ENCODE data around the gene THPO.

The THPO gene

DNA sequence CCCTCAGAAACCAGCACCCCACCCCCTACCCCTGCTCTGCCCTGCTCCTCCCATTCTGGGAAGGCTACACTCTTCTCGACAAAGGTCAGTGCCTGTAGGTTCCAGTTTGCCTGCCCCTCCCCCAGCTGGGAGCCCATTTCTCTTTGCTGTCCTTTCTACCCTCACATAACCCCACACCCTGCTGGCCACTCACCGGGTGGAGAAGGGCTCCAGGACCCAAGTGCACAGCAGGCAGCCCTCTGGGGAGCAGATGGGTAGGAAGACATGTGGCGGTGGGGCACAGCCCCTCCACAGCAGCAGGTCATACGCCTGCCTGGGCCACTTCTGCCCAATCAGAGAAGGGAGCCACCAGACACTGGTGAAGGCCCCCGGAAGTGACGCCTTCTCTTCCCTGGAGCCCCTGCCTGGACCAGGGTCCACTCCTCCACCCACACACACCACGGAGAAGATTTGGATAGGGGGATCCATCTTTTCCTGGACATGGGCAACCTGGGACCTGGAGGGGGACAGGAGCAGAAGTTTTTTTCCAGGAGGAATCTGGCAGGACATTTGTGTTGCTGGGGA lies at the start of gene THPO:
TSS of gene THPO (minus strand) at position 326 of the 564 bp plus-strand sequence. CDS start 1,948 bp downstream, outside the sequence.
- H3K27me3 Mint-ChIP-seq, result peaks cover 44% of the 10 kb centered on the region
- H3K36me3 Mint-ChIP-seq (ENCODE audit: low read depth), result no peaks in the 10 kb centered on the region
- peaks cover 8% of the 10 kb centered on the region for H3K4me1 Mint-ChIP-seq (ENCODE audit: low read depth)
- H3K9me3 Mint-ChIP-seq, result no peaks in the 10 kb centered on the region
- H3K4me3 Mint-ChIP-seq, result peak within 1 kb of the TSS; percentile 61
- peak within 1 kb of the TSS; percentile 6 for H3K27ac Mint-ChIP-seq

- Mint-ChIP-seq H3K9me3 (no peaks in the 10 kb centered on the region), H3K27ac (no peak overlapping the region), H3K4me1 (ENCODE audit: low read depth) (no peaks in the 10 kb centered on the region), H3K27me3 (peaks cover 10% of the 10 kb centered on the region), H3K36me3 (ENCODE audit: low read depth) (no peaks in the 10 kb centered on the region), H3K4me3 (no peak overlapping the region)
Observed at GRCh38 chr3:184426691-184427141, 48.7 kb upstream of the THPO start.

DNA sequence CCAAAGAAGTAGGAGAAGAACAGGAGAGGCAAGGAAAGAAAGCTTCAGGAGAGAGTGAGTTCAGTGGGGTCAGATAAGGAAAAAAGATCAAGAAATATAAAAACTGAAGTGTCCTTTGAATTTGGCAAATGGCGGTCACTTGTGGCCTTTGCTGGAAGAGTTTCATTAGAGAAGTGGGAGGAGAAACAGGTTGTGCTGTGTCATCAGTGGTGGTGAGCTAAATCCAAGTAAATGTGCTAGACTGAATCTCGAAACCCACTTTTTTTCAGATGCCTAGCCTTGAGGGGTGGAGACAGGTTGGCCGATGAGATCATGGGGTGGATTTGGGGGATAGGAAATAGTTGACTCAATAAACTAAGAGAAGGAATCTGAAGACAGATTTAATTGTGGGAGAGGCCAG lies 45.6 kb upstream of the THPO start:
- no peaks in the 10 kb centered on the region for H3K36me3 Mint-ChIP-seq (ENCODE audit: low read depth)
- no peak overlapping the region for H3K4me3 Mint-ChIP-seq
- H3K27me3 Mint-ChIP-seq, result peaks cover 8% of the 10 kb centered on the region
- H3K4me1 Mint-ChIP-seq (ENCODE audit: low read depth), result no peaks in the 10 kb centered on the region
- H3K27ac Mint-ChIP-seq, result no peak overlapping the region
- no peaks in the 10 kb centered on the region for H3K9me3 Mint-ChIP-seq

GRCh38 chr3:184419171-184419570 lies 41.2 kb upstream of the THPO start:
- H3K27me3 Mint-ChIP-seq, result peaks cover 4% of the 10 kb centered on the region
- H3K9me3 Mint-ChIP-seq, result no peaks in the 10 kb centered on the region
- H3K4me3 Mint-ChIP-seq, result no peak overlapping the region
- H3K4me1 Mint-ChIP-seq (ENCODE audit: low read depth), result no peaks in the 10 kb centered on the region
- H3K36me3 Mint-ChIP-seq (ENCODE audit: low read depth), result no peaks in the 10 kb centered on the region
- H3K27ac Mint-ChIP-seq, result no peak overlapping the region

DNA sequence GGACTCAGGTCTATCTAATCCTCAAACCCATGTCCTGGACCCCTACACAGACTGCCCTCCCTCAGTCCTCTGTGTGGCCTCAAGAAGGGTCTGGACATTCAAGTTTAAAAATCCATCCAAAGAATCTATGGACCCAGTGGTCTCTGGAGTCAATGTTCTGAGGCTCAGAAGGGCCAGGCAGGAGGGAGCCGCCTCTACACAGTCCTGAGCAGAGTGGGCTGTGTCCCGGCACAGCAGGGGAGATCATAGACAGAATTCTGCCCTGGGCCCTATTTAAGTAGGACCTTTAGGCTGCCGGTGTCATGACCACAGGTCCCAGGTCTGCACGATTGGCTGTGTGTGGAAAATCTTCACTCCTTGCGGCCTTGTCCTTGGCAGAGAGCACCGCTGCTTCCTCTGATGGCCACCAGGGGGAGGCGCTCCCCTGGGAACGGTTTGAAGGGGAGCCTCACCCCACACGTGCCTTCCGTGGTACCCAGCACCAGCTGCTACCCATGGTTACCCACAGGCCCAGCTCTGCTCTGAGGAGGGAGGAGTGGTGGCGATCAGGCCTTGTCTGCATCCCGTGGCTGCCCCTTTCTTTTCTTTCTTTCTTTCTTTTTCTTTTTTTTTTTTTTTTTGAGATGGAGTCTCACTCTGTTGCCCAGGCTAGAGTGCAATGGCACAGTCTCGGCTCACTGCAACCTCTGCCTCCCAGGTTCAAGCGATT lies 39.8 kb upstream of the THPO start:
- Mint-ChIP-seq H3K4me1 (ENCODE audit: low read depth) (no peaks in the 10 kb centered on the region), H3K27me3 (no peaks in the 10 kb centered on the region), H3K36me3 (ENCODE audit: low read depth) (no peaks in the 10 kb centered on the region), H3K4me3 (no peak overlapping the region), H3K27ac (no peak overlapping the region), H3K9me3 (no peaks in the 10 kb centered on the region)

DNA sequence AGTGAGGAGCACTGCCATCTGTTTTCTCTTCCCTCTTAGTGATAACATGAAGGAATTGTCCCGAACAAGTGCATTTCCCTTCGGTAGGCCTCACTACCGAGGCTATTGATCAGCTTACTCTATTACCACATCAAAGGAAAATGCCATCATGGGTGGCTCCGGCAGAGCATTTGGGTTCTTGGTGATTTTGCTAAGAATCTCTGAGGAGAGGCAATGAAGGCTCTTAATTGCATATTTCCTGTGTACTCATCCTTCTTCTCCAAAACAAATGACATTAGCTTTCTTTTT lies 37.1 kb upstream of the THPO start:
- Mint-ChIP-seq H3K36me3 (ENCODE audit: low read depth) (no peaks in the 10 kb centered on the region), H3K27me3 (no peaks in the 10 kb centered on the region), H3K4me3 (no peak overlapping the region), H3K27ac (no peak overlapping the region), H3K9me3 (no peaks in the 10 kb centered on the region), H3K4me1 (ENCODE audit: low read depth) (no peaks in the 10 kb centered on the region)

GRCh38 chr3:184414418-184415202 lies 36.6 kb upstream of the THPO start:
- Mint-ChIP-seq H3K4me1 (ENCODE audit: low read depth) (no peaks in the 10 kb centered on the region), H3K36me3 (ENCODE audit: low read depth) (no peaks in the 10 kb centered on the region), H3K9me3 (no peaks in the 10 kb centered on the region), H3K27ac (no peak overlapping the region), H3K27me3 (no peaks in the 10 kb centered on the region), H3K4me3 (no peak overlapping the region)

GRCh38 chr3:184409946-184410500 lies 32.0 kb upstream of the THPO start:
- Mint-ChIP-seq H3K27me3 (no peaks in the 10 kb centered on the region), H3K4me1 (ENCODE audit: low read depth) (no peaks in the 10 kb centered on the region), H3K9me3 (no peaks in the 10 kb centered on the region), H3K27ac (no peak overlapping the region), H3K36me3 (ENCODE audit: low read depth) (no peaks in the 10 kb centered on the region), H3K4me3 (no peak overlapping the region)

- no peaks in the 10 kb centered on the region for H3K9me3 Mint-ChIP-seq
- H3K4me3 Mint-ChIP-seq, result no peak overlapping the region
- no peak overlapping the region for H3K27ac Mint-ChIP-seq
- H3K36me3 Mint-ChIP-seq (ENCODE audit: low read depth), result no peaks in the 10 kb centered on the region
- no peaks in the 10 kb centered on the region for H3K4me1 Mint-ChIP-seq (ENCODE audit: low read depth)
- H3K27me3 Mint-ChIP-seq, result no peaks in the 10 kb centered on the region
Observed at GRCh38 chr3:184409331-184409926, 31.4 kb upstream of the THPO start.

GRCh38 chr3:184405075-184406030 lies 27.3 kb upstream of the THPO start:
- Mint-ChIP-seq H3K36me3 (ENCODE audit: low read depth) (no peaks in the 10 kb centered on the region), H3K4me1 (ENCODE audit: low read depth) (no peaks in the 10 kb centered on the region), H3K4me3 (no peak overlapping the region), H3K27ac (no peak overlapping the region), H3K9me3 (no peaks in the 10 kb centered on the region), H3K27me3 (peaks cover 13% of the 10 kb centered on the region)

GRCh38 chr3:184399410-184399809 lies 21.4 kb upstream of the THPO start:
- no peak overlapping the region for H3K27ac Mint-ChIP-seq
- peaks cover 18% of the 10 kb centered on the region for H3K27me3 Mint-ChIP-seq
- no peaks in the 10 kb centered on the region for H3K36me3 Mint-ChIP-seq (ENCODE audit: low read depth)
- H3K9me3 Mint-ChIP-seq, result no peaks in the 10 kb centered on the region
- no peak overlapping the region for H3K4me3 Mint-ChIP-seq
- no peaks in the 10 kb centered on the region for H3K4me1 Mint-ChIP-seq (ENCODE audit: low read depth)

DNA sequence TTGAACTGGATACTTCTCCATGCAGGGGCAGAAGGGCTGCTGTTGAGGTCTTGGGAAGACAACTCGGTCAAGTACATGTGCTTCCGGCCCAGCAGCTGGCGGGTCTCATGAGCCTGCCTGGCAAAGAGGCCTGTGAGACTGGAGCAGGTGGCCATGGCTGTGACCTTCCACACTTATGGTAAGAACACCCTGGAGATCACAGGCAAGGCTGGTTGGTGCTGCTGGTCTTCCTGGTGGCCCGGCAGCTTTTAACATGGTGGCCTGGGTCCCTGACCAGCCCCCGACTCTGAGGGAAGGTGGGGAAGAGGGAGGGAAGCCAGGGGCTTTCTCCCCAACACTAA lies 17.3 kb upstream of the THPO start:
- Mint-ChIP-seq H3K27ac (no peak overlapping the region), H3K4me3 (no peak overlapping the region), H3K9me3 (no peaks in the 10 kb centered on the region), H3K27me3 (peaks cover 17% of the 10 kb centered on the region), H3K4me1 (ENCODE audit: low read depth) (no peaks in the 10 kb centered on the region), H3K36me3 (ENCODE audit: low read depth) (no peaks in the 10 kb centered on the region)

DNA sequence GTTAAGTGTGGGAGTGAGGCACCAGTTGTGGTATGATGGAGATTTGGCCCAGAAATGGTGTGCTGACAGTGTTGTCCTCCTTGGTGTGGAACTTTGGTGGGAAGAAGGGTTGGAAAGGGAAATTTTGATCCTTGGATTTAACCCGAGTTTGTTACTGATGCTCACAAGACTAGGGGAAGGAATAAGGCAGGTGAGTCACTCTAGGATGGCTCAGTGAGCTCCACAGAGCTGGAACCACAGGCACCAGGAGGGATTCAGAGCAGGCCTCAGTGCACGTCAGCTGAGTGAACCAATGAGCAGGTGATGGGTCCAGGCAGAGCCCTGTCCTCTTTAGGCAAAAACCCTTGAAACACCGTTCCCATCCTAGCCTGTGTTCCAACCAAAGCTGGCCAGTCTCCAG lies 13.3 kb upstream of the THPO start:
- Mint-ChIP-seq H3K36me3 (ENCODE audit: low read depth) (no peaks in the 10 kb centered on the region), H3K27ac (no peak overlapping the region), H3K4me1 (ENCODE audit: low read depth) (no peaks in the 10 kb centered on the region), H3K4me3 (no peak overlapping the region), H3K9me3 (no peaks in the 10 kb centered on the region), H3K27me3 (peaks cover 21% of the 10 kb centered on the region)

GRCh38 chr3:184389935-184390528 lies 12.0 kb upstream of the THPO start:
- H3K4me1 Mint-ChIP-seq (ENCODE audit: low read depth), result no peaks in the 10 kb centered on the region
- no peaks in the 10 kb centered on the region for H3K9me3 Mint-ChIP-seq
- H3K4me3 Mint-ChIP-seq, result no peak overlapping the region
- peaks cover 25% of the 10 kb centered on the region for H3K27me3 Mint-ChIP-seq
- H3K27ac Mint-ChIP-seq, result no peak overlapping the region
- no peaks in the 10 kb centered on the region for H3K36me3 Mint-ChIP-seq (ENCODE audit: low read depth)
